ENCODE results near the gene ATP6V0B.
A peak's percentile ranks its signal among the peaks of the same experiment; 100 is the strongest.

Gene ATP6V0B

GRCh38 chr1:43946236-43947060, 28.3 kb upstream of the ATP6V0B start, which contains the start of gene IPO13:
Gene IPO13, plus strand, starts transcription at chr1:43946950. Its CDS starts 651 bp downstream, at chr1:43947601.
- DNase-seq, result peak; percentile 98

- no peak for DNase-seq
Measured at GRCh38 chr1:43947061-43947873, 27.5 kb upstream of the ATP6V0B start.

- DNase-seq, result no peak
Measured at GRCh38 chr1:43947874-43948437, 26.8 kb upstream of the ATP6V0B start.

DNA sequence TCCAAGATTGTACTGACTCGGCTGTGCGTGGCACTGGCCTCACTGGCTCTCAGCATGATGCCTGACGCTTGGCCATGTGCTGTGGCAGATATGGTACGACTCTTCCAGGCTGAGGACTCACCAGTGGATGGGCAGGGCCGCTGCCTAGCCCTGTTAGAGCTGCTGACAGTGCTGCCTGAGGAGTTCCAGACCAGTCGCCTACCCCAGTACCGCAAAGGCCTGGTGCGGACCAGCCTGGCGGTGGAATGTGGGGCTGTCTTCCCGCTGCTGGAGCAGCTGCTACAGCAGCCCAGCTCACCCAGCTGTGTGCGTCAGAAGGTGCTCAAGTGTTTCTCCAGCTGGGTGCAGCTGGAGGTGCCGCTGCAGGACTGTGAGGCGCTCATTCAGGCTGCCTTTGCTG, 25.1 kb upstream of the ATP6V0B start:
- no peak for DNase-seq

DNA sequence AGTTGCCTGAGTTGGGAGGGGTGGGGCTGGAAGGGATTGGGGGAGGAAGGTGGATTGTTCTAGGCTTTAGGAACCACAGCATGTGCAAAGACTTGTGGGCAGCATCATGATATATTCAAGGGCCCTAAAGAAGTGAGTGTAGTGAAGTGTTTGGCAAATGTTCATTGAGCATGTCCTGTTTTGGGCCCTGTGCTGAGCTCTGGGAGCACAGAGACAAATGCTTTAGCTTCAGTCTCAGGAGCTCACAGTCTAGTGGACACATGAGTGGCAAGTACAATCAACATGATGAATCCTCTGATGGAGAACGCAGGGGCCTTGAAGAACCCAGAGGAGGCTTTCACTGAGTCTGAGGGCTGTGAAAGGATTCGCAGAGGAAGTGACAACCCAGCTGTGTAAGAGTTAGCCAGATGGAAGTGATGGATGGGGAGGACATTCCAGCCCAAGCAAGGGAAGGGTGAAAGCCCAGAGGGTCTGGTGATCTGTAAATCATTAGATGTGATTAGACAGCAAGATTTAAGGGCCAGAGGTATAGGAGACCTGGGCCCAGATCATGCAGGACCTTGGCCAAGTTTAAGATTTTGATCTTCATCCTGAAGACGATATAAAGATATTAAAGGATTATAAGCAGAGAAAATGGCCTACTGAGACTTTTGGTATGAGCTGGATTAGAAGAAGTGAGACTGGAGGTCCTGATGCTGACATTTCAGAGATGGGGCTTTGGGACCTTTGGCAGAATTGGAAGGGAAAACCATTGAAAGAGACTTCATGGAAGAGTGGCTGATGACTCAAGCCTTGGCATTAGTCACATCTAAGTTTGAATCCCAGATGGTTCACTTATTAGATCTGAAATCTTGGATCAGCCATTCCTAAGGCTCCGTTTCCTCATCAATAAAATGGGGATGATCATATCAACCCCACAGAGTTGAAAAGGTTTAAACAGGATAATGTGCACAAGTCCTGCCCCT, 23.5 kb upstream of the ATP6V0B start:
- DNase-seq, result no peak

- no peak for DNase-seq
Measured at GRCh38 chr1:43952731-43953346, 21.9 kb upstream of the ATP6V0B start.

DNA sequence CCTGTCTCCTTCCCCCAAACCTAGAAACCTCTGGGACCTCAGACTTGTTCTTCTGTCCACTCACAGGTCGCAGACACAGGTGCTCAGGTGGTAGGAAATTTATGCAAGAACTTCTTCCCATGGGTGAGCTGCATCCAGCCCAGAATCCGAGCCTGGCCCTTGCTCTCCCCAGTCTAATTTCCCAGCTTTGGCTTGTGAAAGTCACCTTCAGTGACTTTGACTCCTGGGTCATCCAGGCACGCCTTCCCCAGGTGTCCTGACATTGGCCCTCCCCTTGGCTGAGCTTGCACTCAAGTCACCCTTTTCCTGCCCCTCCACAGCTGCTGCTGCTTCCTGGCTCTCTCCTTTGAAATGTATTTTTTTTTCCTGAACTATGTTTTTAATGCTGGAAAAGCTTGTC, 21.4 kb upstream of the ATP6V0B start:
- no peak for DNase-seq

DNA sequence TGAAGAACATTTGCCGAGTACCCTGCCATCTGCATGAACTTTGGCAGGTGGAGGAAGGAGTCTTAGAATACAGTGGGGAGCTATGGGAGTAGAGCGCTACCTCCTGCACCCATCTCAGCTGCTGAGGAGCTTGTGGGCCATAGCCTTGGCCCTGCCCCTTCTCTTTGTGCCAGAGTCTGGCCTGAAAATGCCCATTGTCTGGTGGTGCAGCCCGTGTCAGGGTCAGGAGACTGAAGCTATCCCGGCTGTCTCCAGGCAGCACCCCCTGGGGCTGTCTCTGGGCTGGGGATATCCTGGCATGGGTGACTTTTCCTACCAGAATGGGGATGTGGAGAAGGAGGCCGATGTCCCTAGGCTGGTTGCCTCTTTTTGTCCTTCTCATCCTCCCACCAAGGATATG, 20.7 kb upstream of the ATP6V0B start:
- DNase-seq, result no peak

DNA sequence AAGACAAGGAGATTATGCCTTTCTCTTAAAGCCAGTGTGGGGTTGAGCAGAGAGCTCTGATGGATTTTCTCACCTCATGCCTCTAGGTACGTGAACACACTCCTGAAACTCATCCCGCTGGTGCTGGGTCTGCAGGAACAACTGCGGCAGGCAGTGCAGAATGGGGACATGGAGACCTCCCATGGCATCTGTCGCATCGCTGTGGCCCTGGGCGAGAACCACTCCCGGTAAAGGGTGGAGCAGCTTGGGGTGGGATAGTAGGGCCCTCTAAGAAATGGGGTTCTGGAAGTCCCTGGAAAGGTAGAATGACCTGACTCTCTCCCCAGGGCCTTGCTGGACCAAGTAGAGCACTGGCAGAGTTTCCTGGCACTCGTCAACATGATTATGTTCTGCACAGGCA, 18.5 kb upstream of the ATP6V0B start:
- DNase-seq, result no peak

GRCh38 chr1:43957407-43958040, 17.2 kb upstream of the ATP6V0B start:
- no peak for DNase-seq

- DNase-seq, result no peak
Measured at GRCh38 chr1:43958351-43959255, 16.2 kb upstream of the ATP6V0B start.

- DNase-seq, result no peak
Measured at GRCh38 chr1:43960798-43961197, 14.0 kb upstream of the ATP6V0B start.

GRCh38 chr1:43961692-43962091, 13.1 kb upstream of the ATP6V0B start:
- DNase-seq, result no peak

DNA sequence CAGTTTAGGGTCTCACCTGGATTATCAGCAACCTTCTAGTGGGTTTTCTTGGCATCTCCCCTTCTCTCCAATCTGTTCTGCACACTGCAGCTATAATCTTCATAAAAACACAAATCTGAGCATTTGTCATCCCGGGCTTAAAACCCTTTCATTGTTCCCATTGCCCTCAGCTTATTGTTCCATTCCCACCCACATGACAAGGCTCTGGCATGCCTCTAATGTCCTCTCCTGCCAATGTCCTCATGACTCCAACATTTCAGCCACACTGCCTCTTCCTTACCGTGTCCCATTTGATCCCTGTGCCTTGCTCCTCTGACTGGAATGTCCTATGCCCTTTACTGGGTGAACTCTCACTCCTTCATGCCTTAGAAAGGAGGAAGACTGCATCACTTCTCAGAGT, 12.4 kb upstream of the ATP6V0B start:
- DNase-seq, result no peak

GRCh38 chr1:43963006-43963405, 11.8 kb upstream of the ATP6V0B start:
- DNase-seq, result no peak

DNA sequence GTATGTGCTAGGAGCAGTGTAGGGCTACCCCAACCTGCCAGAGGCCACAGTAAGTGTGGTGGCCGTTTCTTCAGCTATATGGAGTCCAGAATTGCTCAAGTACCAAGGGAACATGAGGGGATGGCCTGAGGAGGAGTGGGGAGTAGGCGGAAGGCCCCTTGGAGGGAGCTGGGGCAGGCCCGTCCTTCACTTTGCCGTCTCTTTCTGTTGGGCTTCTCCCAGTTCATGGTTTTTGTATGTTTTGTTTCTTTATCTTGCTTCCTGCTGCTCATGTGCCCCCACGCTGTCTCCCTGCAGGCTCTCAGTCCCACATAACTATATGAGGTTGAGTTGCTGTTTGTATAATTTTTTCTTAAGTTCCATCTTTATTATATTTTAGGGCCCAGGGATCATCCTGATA, 10.9 kb upstream of the ATP6V0B start:
- no peak for DNase-seq

GRCh38 chr1:43965316-43965715, 9.4 kb upstream of the ATP6V0B start:
- DNase-seq, result no peak

GRCh38 chr1:43968348-43968948, 6.3 kb upstream of the ATP6V0B start:
- no peak for DNase-seq

- no peak for DNase-seq
Measured at GRCh38 chr1:43969416-43969745, 5.4 kb upstream of the ATP6V0B start.

Measured in activated CD4-positive, alpha-beta T cell treated with anti-CD3 and anti-CD28 coated beads, Interleukin-10, Interleukin-2, amounts not matched to agents 100 ng/mL and 50 ng/mL, durations not matched to agents 16 hours and 8 hours (primary cell).